ENCODE measurements around the gene L1TD1.
"Not testable (repeated sequence)": the region's sequence is repeated elsewhere in the genome, so short reads cannot be mapped to it uniquely, and the experiment has no call there.

L1TD1 gene

DNA sequence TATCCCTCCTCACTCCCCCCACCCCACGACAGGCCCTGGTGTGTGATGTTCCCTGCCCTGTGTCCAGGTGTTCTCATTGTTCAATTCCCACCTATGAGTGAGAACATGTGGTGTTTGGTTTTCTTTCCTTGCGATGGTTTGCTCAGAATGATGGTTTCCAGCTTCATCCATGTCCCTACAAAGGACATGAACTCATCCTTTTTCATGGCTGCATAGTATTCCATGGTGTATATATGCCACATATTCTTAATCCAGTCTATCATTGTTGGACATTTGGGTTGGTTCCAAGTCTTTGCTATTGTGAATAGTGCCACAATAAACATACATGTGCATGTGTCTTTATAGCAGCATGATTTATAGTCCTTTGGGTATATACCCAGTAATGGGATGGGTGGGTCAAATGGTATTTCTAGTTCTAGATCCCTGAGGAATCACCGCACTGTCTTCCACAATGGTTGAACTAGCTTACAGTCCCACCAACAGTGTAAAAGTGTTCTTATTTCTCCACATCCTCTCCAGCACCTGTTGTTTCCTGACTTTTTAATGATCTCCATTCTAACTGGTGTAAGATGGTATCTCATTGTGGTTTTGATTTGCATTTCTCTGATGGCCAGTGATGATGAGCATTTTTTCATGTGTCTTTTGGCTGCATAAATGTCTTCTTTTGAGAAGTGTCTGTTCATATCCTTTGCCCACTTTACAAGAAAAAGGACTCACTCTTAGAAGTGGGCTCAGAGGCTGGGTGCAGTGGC, 45.2 kb downstream of the L1TD1 start:
- DNase-seq: not testable (repeated sequence)

DNA sequence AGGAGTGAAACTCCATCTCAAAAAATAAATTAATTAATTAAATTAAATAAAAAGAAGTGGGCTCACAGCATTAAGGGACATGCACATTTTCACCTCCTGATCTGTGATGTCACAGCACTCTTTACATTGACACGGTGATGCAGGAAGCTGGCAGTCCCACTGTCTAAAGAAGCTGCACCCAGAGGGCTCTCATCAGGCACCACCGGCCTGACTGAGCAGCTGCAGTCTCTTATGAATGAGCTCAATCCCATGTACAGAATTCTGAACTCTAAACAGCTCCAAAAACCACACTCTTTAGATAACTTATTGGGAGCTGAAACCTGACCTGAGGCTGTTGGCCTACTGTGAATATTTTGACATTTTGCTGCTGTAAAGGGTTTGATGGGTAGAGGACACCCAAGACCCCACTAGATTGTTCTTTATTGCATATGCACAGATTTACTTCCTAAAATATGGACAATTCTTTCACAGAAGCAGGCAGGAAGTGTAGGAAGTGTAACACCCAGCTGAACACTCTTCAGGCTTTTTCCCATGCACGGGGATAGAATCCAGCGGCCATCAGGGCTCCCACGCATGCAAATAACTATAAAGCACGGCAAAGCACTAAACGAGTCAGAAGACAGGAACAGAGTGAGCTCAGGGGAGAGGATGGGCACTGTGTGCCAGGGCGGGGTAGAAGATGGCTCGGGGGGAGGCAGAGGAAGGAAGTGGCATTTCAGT, 46.2 kb downstream of the L1TD1 start:
- DNase-seq: no peak

DNA sequence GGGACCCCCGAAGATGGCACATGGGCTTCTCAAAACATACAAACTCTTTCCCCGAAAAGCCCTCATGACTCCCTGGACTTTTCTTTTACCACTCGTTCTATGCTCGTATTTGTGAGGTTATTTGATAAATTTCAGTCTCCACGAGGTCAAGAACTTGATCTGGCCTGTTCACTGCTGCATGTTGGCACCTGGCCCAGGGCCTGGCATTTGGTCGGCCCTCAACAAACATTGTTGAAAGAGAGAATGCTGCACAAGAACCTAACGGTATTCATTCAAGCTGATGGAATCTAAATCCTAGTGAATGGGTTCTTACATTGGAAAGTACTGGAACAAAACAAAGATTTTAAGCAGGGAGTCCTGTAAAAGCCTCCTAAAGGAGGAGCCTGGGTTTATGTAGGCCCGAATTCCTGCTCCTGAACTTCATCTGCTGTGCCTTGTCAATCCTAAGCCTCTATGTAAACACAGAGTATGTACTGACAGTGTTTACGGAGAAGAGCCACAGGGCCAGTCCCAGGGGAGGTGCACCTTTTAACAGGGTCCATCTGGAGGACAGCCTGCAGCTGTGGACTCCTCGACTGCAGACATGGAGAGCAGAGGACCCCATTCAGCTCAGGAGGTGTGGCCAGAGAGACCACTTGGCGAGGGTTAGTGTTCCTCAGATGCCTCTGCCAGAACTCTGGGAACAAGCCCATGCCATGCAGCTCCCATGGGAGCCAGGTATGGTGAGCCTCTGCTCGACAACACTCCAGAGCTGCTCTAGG, 46.9 kb downstream of the L1TD1 start:
- DNase-seq: no peak

DNA sequence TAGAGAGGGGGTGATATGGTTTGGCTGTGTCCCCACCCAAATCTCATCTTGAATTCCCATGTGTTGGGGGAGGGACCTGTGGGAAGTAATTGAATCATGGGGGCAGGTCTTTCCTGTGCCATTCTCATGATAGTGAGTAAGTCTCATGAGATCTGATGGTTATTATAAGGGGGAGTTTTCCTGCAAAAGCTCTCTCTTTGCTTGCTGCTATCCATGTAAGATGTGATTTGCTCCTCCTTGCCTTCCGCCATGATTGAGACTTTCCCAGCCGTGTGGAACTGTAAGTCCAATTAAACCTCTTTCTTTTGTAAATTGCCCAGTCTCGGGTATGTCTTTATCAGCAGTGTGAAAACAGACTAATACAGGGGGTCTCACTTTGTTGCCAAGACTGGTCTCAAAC, 49.7 kb downstream of the L1TD1 start:
- DNase-seq: not testable (repeated sequence)

DNA sequence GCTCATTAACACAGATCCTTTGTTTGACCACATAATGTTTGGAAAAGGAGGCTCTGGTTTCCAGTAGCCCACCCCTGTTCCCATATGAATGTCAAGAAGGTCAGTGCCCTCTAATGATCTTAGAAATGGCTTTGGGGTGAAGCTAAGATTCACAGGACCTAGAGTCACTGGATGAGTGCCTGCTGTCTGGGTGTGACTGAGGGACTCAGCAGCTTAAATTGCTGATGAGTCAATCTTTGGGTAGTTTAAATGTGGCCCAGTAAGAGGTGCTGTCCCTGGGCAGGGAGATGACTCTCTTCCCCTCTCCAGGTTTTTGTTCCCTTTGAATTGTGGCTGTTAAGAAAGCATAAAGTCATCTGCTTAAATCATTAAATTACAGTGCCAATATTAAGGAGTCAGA, 50.6 kb downstream of the L1TD1 start:
- no peak for DNase-seq

DNA sequence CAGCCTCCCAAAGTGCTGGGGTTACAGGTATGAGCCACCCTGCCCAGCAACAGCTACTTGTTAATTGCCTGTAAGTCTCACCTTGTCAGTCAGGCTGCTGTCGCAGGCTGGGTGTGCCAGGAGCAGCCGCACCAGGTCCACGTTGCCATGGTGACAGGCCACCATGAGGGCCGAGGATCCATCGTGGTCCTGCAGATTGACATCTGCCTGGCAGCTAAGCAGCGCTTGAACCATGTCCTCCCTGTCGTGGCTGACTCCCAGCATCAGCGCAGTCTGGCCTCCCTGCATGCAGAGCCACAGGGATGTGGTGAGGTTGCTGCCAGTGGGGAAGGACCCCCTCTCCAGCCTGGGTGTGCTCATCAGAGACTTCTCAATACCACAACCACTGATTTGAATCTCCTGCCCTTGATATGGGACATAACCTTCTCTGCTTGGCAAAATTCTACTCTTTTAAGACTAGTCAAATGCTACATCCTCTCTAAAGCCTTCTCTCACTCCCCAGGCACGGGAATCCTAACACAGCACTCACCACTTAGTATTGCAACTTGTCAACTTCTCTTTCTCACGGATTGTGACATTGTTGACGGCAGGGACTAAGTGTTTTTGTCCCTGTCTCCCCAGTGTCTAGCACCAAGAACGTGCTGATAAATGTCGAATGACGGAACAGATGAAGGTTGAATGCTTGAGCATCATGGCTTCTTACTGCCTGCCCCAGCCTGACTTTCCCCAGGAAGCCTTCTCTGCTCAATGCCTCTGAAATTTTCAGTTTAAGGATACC, 52.9 kb downstream of the L1TD1 start:
- no peak for DNase-seq

DNA sequence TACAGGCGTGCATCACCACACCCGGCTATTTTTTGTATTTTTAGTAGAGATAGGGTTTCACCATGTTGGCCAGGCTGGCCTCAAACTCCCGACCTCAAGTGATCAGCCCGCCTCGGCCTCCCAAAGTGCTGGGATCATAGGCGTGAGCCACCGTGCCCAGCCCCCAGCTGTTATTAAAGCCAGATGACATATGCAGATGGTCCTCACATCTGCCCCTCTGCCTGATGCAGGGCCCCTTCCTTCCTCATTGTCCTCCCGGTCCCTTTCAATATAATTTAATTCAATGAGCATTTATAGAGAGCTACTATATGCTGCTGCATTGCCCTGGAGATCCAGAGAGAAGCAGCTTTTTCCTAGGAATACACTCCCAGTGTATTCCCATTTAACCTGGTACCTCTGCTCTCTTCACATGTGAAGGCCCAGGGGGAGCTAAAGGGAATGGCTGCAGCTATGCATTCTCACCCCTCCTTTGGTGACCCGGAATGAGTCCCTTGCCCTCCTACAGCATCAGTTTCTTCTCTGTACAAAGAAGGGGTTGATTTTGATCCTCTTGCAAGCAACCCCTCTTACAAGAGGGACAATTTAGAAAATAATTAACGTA, 55.6 kb downstream of the L1TD1 start:
- no peak for DNase-seq

DNA sequence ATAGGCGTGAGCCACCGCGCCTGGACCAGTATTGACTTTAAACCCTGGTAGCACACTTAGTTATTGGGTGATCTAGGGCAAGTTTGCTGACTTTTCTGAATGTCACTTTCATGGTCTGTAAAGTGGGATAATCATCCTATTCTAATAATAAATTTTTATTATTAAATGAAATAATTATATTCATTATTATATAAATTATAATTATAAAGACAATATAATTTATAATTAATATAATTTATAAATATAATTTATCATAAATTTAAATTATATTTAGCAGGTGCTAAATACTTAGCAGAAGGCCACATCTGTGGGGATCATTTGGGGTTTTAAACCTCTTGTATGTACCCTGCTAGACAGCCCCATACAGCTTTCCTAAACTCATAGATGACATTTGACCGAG, 64.9 kb downstream of the L1TD1 start:
- no peak for DNase-seq

DNA sequence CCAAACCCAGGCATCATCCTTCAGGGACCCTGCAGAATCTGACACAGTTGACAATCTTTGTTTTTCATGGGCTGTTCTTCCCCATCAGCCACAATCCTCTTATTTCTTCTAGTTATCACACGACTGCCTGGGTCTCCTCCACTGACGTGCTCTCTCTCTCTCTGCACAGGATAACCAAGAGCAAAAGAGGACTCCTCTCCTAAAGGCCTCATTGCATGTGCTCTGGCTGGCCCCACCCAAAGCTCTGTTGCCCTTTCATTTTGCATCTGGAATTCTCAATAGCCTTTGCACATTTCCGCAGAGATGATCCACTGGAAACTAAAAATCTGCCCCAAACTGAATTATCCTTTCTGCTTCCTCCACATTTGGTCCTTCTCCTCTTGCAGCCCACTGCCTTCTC, 66.0 kb downstream of the L1TD1 start:
- DNase-seq: no peak
